GM23338 (cell line): ENCODE data around the gene ARL10. TPM values are rescaled to one million over a fixed set of nuclear protein-coding genes. Genes with fewer than 3 reads are reported as not detected.

Source experiments
- ATAC-seq: fragments of 200-7000 bp; cut with Tn5 transposase; 3 replicates; pipeline ENCODE4 v1.9.1; 2020
- DNase-seq: peaks from one replicate; pipeline ENCODE4 v3.0.0-alpha.2; 2015; ENCODE audit warnings: low spot score
- H2AFZ ChIP-seq: fragments of 200-600 bp; sonication (generic); 2 replicates; pipeline ENCODE4 v1.8.0; 2016; ENCODE audit warnings: antibody characterized with exemption, mild to moderate bottlenecking, moderate library complexity
- H3F3A ChIP-seq: fragments of 200-600 bp; sonication (generic); replicated peaks from 2 replicates; pipeline ENCODE4 v1.8.0; 2017; ENCODE audit warnings: antibody characterized with exemption, mixed run types, low read depth
- H3K27ac ChIP-seq: fragments of 200-600 bp; sonication (generic); 2 replicates; pipeline ENCODE4 v1.6.1; 2016; ENCODE audit warnings: low read depth
- H3K27me3 ChIP-seq: fragments of 200-600 bp; sonication (generic); 2 replicates; pipeline ENCODE4 v1.8.0; 2016; ENCODE audit warnings: mild to moderate bottlenecking, mixed run types, moderate library complexity; ENCODE audit not compliant: insufficient read depth
- H3K36me3 ChIP-seq: fragments of 200-600 bp; sonication (generic); 2 replicates; pipeline ENCODE4 v1.8.0; 2016; ENCODE audit warnings: mild to moderate bottlenecking; ENCODE audit not compliant: insufficient read depth
- H3K4me1 ChIP-seq: fragments of 200-600 bp; sonication (generic); 2 replicates; pipeline ENCODE4 v1.8.0; 2016; ENCODE audit warnings: mild to moderate bottlenecking, moderate library complexity; ENCODE audit not compliant: insufficient read depth
- H3K4me2 ChIP-seq: fragments of 200-600 bp; sonication (generic); 2 replicates; pipeline ENCODE4 v1.7.1; 2017; ENCODE audit warnings: mixed run types
- H3K4me3 ChIP-seq: fragments of 200-600 bp; sonication (generic); 2 replicates; pipeline ENCODE4 v1.6.1; 2016; ENCODE audit warnings: mixed run types
- H3K79me2 ChIP-seq: fragments of 200-600 bp; sonication (generic); replicated peaks from 2 replicates; pipeline ENCODE4 v1.8.0; 2017; ENCODE audit warnings: mild to moderate bottlenecking; ENCODE audit not compliant: insufficient read depth
- H3K9me2 ChIP-seq: fragments of 200-600 bp; sonication (generic); 2 replicates; pipeline ENCODE4 v1.8.0; 2017; ENCODE audit not compliant: insufficient read depth
- H4K20me1 ChIP-seq: fragments of 200-600 bp; sonication (generic); replicated peaks from 2 replicates; pipeline ENCODE4 v1.8.0; 2017; ENCODE audit warnings: mild to moderate bottlenecking; ENCODE audit not compliant: insufficient read depth
- H3K27ac Mint-ChIP-seq: 2 replicates; pipeline ENCODE4 v1.8.0; 2020; ENCODE audit warnings: inconsistent platforms, mild to moderate bottlenecking, moderate library complexity, mixed read lengths
- H3K27me3 Mint-ChIP-seq: 3 replicates; pipeline ENCODE4 v1.8.0; 2022; ENCODE audit warnings: low read depth, mild to moderate bottlenecking, moderate library complexity, mixed read lengths, inconsistent platforms; ENCODE audit not compliant: insufficient read depth, poor library complexity
- H3K36me3 Mint-ChIP-seq: 3 replicates; pipeline ENCODE4 v1.8.0; 2021; ENCODE audit warnings: low read depth, mild to moderate bottlenecking, inconsistent platforms, moderate library complexity, mixed read lengths
- H3K4me1 Mint-ChIP-seq: 3 replicates; pipeline ENCODE4 v1.8.0; 2020; ENCODE audit warnings: mild to moderate bottlenecking, inconsistent platforms, mixed read lengths
- H3K4me3 Mint-ChIP-seq: 3 replicates; pipeline ENCODE4 v1.8.0; 2021; ENCODE audit warnings: moderate library complexity, mild to moderate bottlenecking, inconsistent platforms, mixed read lengths
- H3K9me3 Mint-ChIP-seq: 3 replicates; pipeline ENCODE4 v1.8.0; 2020; ENCODE audit warnings: moderate library complexity, mild to moderate bottlenecking, inconsistent platforms, mixed read lengths
- ETS1 ChIP-seq: IDR thresholded peaks from 2 replicates; pipeline ENCODE4 v1.6.1; 2016; ENCODE audit warnings: antibody characterized with exemption
- EZH2phosphoT487 ChIP-seq: fragments of 200-600 bp; sonication (generic); IDR thresholded peaks from one replicate; pipeline ENCODE4 v1.8.1; 2018; ENCODE audit warnings: antibody characterized with exemption; ENCODE audit not compliant: unreplicated experiment
- JUNB ChIP-seq: IDR thresholded peaks from one replicate; pipeline ENCODE4 v1.6.1; 2016; ENCODE audit warnings: antibody characterized with exemption; ENCODE audit not compliant: unreplicated experiment
- NANOG ChIP-seq: IDR thresholded peaks from 2 replicates; pipeline ENCODE4 v1.6.1; 2016; ENCODE audit warnings: antibody characterized with exemption, borderline replicate concordance
- STAT1 ChIP-seq: IDR thresholded peaks from one replicate; pipeline ENCODE4 v1.6.1; 2016; ENCODE audit warnings: antibody characterized with exemption; ENCODE audit not compliant: unreplicated experiment
- ZNF331 ChIP-seq: fragments of 250-450 bp; sonication (Bioruptor Pico); IDR thresholded peaks from 2 replicates; pipeline ENCODE4 v1.5.0; 2020; ENCODE audit warnings: low read depth, mild to moderate bottlenecking, moderate library complexity
- ZNF462 ChIP-seq: fragments of 250-450 bp; sonication (Bioruptor Pico); IDR thresholded peaks from 2 replicates; pipeline ENCODE4 v1.5.0; 2020; ENCODE audit warnings: mild to moderate bottlenecking, moderate library complexity
- polyA plus RNA-seq: library from polyadenylated mRNA; unstranded; fragments of >200 nt; fragmentation: Nextera tagmentation; extraction: Ambion mirVana; gene quantifications from 2 replicates; pipeline ENCODE4 v1.2.1, GENCODE V29; 2016
- total RNA-seq: library from RNA; depleted of rRNA; stranded (reverse); fragments of >200 nt; shearing (Covaris generic); gene quantifications from 2 replicates; pipeline ENCODE4 v1.2.3, GENCODE V29; 2014
- TF ChIP-seq, protein P1 (sequence below), 2 experiments: fragments of 200-600 bp in 1 of 2; sonication (generic) in 1 of 2; conservative IDR thresholded peaks; 2 replicates each; pipeline versions ENCODE4 v1.5.1 to v1.6.1; 2016 to 2017; ENCODE audit warnings: antibody characterized with exemption in 2 of 2, low read depth in 2 of 2, mild to moderate bottlenecking in 2 of 2, moderate library complexity in 1 of 2

Gene ARL10
- total and polyA plus RNA-seq, 2 experiments from 2014 or later, result 2.5 to 7.9 TPM

DNA sequence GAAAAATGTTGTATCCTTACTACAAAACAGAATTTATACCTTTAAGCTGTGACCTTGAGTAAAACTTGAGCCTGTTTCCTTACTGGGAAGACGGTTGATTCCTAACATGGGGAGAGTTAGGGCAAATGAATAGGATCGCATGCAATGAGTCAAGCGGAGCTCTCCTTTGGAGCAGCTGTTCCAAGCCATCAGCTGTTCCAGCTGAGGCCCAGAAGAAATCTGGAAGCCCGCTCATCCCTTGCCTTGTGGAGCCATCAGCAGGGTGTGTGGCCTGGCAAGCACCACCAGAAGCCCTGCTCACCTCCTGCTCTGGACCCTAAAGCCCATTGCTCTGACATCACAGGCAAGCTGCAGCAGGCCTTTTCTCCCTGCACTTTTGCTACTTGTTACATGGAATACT, 11.8 kb upstream of the ARL10 start:
- no peak overlapping the region for H3K27ac Mint-ChIP-seq

More for the DNA sequence above, 11.8 kb upstream of the ARL10 start:
- H3K27me3 Mint-ChIP-seq, result peaks cover 3% of the 10 kb centered on the region
- Histone ChIP-seq H3K4me2 (no peak overlapping the region), H2AFZ (no peak overlapping the region), H3F3A (no peaks in the 10 kb centered on the region), H3K79me2 (peaks cover 68% of the 10 kb centered on the region), H4K20me1 (peaks cover 24% of the 10 kb centered on the region; the same call in 1 of the 2 replicates), H3K4me3 (no peak overlapping the region), H3K36me3 (peaks cover 29% of the 10 kb centered on the region), H3K4me1 (no peaks in the 10 kb centered on the region), H3K27ac (no peak overlapping the region), H3K9me2 (no peaks in the 10 kb centered on the region), H3K27me3 (no peaks in the 10 kb centered on the region)
- no peak for DNase-seq
- no peak for ATAC-seq
- H3K9me3 Mint-ChIP-seq, result no peaks in the 10 kb centered on the region
- H3K4me3 Mint-ChIP-seq, result no peak overlapping the region
- TF ChIP-seq, protein P1, sequence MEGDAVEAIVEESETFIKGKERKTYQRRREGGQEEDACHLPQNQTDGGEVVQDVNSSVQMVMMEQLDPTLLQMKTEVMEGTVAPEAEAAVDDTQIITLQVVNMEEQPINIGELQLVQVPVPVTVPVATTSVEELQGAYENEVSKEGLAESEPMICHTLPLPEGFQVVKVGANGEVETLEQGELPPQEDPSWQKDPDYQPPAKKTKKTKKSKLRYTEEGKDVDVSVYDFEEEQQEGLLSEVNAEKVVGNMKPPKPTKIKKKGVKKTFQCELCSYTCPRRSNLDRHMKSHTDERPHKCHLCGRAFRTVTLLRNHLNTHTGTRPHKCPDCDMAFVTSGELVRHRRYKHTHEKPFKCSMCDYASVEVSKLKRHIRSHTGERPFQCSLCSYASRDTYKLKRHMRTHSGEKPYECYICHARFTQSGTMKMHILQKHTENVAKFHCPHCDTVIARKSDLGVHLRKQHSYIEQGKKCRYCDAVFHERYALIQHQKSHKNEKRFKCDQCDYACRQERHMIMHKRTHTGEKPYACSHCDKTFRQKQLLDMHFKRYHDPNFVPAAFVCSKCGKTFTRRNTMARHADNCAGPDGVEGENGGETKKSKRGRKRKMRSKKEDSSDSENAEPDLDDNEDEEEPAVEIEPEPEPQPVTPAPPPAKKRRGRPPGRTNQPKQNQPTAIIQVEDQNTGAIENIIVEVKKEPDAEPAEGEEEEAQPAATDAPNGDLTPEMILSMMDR (conservative IDR thresholded peaks at IDR 0.05; ENCODE audit: low read depth in 2 of 2), result no peak
- TF ChIP-seq ZNF462 (CRISPR knock-in tag) (no peak), NANOG (no peak), ZNF331 (no peak), STAT1 (no peak), ETS1 (no peak), JUNB (no peak), EZH2phosphoT487 (no peak)
- H3K4me1 Mint-ChIP-seq, result no peaks in the 10 kb centered on the region
- peaks cover 83% of the 10 kb centered on the region for H3K36me3 Mint-ChIP-seq
